Measurements from ENCODE around the gene NTN3. TPM values are rescaled to one million over a fixed set of nuclear protein-coding genes. Genes with fewer than 3 reads are reported as not detected.
"Not testable (repeated sequence)": the region's sequence is repeated elsewhere in the genome, so short reads cannot be mapped to it uniquely, and the experiment has no call there.

NTN3 gene
- total RNA-seq, 1 donor from 2014 or later = 4.8 TPM

GRCh38 chr16:2429771-2430663 lies 41.1 kb upstream of the NTN3 start:
- no peaks in the 10 kb centered on the region for H3K9me3 Mint-ChIP-seq
- peaks cover 3% of the 10 kb centered on the region for H3K36me3 Mint-ChIP-seq (ENCODE audit: low read depth)
- peak overlapping the region; percentile 93 for H3K4me3 Mint-ChIP-seq
- H3K27me3 Mint-ChIP-seq (ENCODE audit: low read depth) = no peaks in the 10 kb centered on the region
- no peak for TF ChIP-seq CTCF (conservative IDR thresholded peaks at IDR 0.05)
- H3K4me1 Mint-ChIP-seq = peaks cover 27% of the 10 kb centered on the region
- H3K27ac Mint-ChIP-seq (ENCODE audit: unreplicated experiment) = peak overlapping the region; percentile 22
- DNase-seq (ENCODE audit: low read depth, low spot score) = no peak

GRCh38 chr16:2432286-2432685 lies 38.8 kb upstream of the NTN3 start:
- peak overlapping the region; percentile 15 for H3K4me3 Mint-ChIP-seq
- no peaks in the 10 kb centered on the region for H3K27me3 Mint-ChIP-seq (ENCODE audit: low read depth)
- no peaks in the 10 kb centered on the region for H3K9me3 Mint-ChIP-seq
- H3K4me1 Mint-ChIP-seq = peaks cover 27% of the 10 kb centered on the region
- peaks cover 7% of the 10 kb centered on the region for H3K36me3 Mint-ChIP-seq (ENCODE audit: low read depth)
- no peak for DNase-seq (ENCODE audit: low read depth, low spot score)
- no peak for TF ChIP-seq CTCF (conservative IDR thresholded peaks at IDR 0.05)
- H3K27ac Mint-ChIP-seq (ENCODE audit: unreplicated experiment) = no peak overlapping the region

- Mint-ChIP-seq H3K27ac (ENCODE audit: unreplicated experiment) (no peak overlapping the region), H3K4me3 (peak overlapping the region; percentile 49), H3K36me3 (ENCODE audit: low read depth) (peaks cover 9% of the 10 kb centered on the region), H3K4me1 (peaks cover 21% of the 10 kb centered on the region), H3K9me3 (no peaks in the 10 kb centered on the region), H3K27me3 (ENCODE audit: low read depth) (no peaks in the 10 kb centered on the region)
- TF ChIP-seq CTCF (conservative IDR thresholded peaks at IDR 0.05) = no peak
- DNase-seq (ENCODE audit: low read depth, low spot score) = no peak
Measured at GRCh38 chr16:2432801-2433505, 38.1 kb upstream of the NTN3 start.

GRCh38 chr16:2435236-2435635 lies 35.9 kb upstream of the NTN3 start:
- H3K36me3 Mint-ChIP-seq (ENCODE audit: low read depth) = peaks cover 15% of the 10 kb centered on the region
- not testable (repeated sequence) for DNase-seq (ENCODE audit: low read depth, low spot score); H3K4me1 Mint-ChIP-seq; H3K27me3 Mint-ChIP-seq (ENCODE audit: low read depth); H3K27ac Mint-ChIP-seq (ENCODE audit: unreplicated experiment); H3K9me3 Mint-ChIP-seq; H3K4me3 Mint-ChIP-seq

- Mint-ChIP-seq H3K27ac (ENCODE audit: unreplicated experiment) (no peak overlapping the region), H3K36me3 (ENCODE audit: low read depth) (peaks cover 15% of the 10 kb centered on the region), H3K27me3 (ENCODE audit: low read depth) (no peaks in the 10 kb centered on the region), H3K9me3 (no peaks in the 10 kb centered on the region), H3K4me1 (peaks cover under 1% of the 10 kb centered on the region), H3K4me3 (no peak overlapping the region)
- no peak for DNase-seq (ENCODE audit: low read depth, low spot score)
- TF ChIP-seq CTCF (conservative IDR thresholded peaks at IDR 0.05) = no peak
Measured at GRCh38 chr16:2436110-2436509, 35.0 kb upstream of the NTN3 start.

Data from neural crest cell (in vitro differentiated cells).